GM12878 (cell line): ENCODE measurements around the gene MEGF11. TPM values are rescaled to one million over a fixed set of nuclear protein-coding genes. Genes with fewer than 3 reads are reported as not detected.

ENCODE experiments used
- ATAC-seq: fragments of 200-7000 bp; cut with Tn5 transposase; 3 replicates; pipeline ENCODE4 v1.9.1; 2020; ENCODE audit warnings: mild to moderate bottlenecking, moderate library complexity
- BruUV-seq: library from RNA; stranded (reverse); fragments of 400-500 nt; replicated peaks from 2 replicates; lab custom pipeline; 2021; lab: Mats Ljungman, UMichigan
- CTCF ChIA-PET: fragments of 300-600 bp; sonication (Branson Sonifier 250); formaldehyde crosslinking; extraction: SDS; loops from one replicate; lab custom pipeline; 2021; ENCODE audit warnings: inconsistent platforms; lab: Yijun Ruan, JAX
- POLR2A ChIA-PET: fragments of 350-600 bp; formaldehyde crosslinking; extraction: SDS; loops from one replicate; lab custom pipeline; 2021; ENCODE audit warnings: inconsistent platforms; lab: Charles Lee
- RAD21 ChIA-PET: fragments of 300-600 bp; sonication (Branson Sonifier 250); formaldehyde crosslinking; loops from one replicate; lab custom pipeline; 2023; ENCODE audit warnings: antibody characterized with exemption; ENCODE audit not compliant: unreplicated experiment; lab: Charles Lee
- SMC1A ChIA-PET: fragments of 300-600 bp; sonication (Branson Sonifier 250); formaldehyde crosslinking; loops from one replicate; lab custom pipeline; 2023; ENCODE audit not compliant: unreplicated experiment, uncharacterized antibody; lab: Charles Lee
- DNase-seq: peaks from one replicate; pipeline ENCODE4 v3.0.0-alpha.2; 2011; ENCODE audit warnings: low read depth, low spot score
- FAIRE-seq: peaks from 3 replicates; lab custom pipeline; 2011; peaks lifted over from hg19 to GRCh38; lab: Jason Lieb, UNC
- H2AFZ ChIP-seq: 2 replicates; pipeline ENCODE4 v1.6.0; 2011; ENCODE audit warnings: low read depth, low read length, control low read depth; ENCODE audit not compliant: control insufficient read depth
- H3K27ac ChIP-seq: 2 replicates; pipeline ENCODE4 v1.5.1; 2011; ENCODE audit warnings: control low read depth; ENCODE audit not compliant: control insufficient read depth, insufficient read depth
- H3K27me3 ChIP-seq, 2 experiments: replicated peaks in 1 of 2; 2 replicates each; pipeline versions ENCODE4 v1.6.0 to v1.6.1; 2011; ENCODE audit warnings: low read length in 1 of 2; ENCODE audit not compliant: control insufficient read depth in 2 of 2, insufficient read depth in 2 of 2
- H3K36me3 ChIP-seq, 2 experiments: 2 replicates each; pipeline ENCODE4 v1.5.1; 2011; ENCODE audit warnings: low read length in 1 of 2; ENCODE audit not compliant: control insufficient read depth in 2 of 2, insufficient read depth in 2 of 2
- H3K4me1 ChIP-seq: 2 replicates; pipeline ENCODE4 v1.6.1; 2011; ENCODE audit warnings: mild to moderate bottlenecking, low read length, moderate library complexity, mixed read lengths; ENCODE audit not compliant: control insufficient read depth, insufficient read depth
- H3K4me2 ChIP-seq: 2 replicates; pipeline ENCODE4 v1.6.0; 2011; ENCODE audit warnings: control low read depth; ENCODE audit not compliant: control insufficient read depth, insufficient read depth
- H3K4me3 ChIP-seq: fragments of 200-600 bp; sonication (generic); 2 replicates; pipeline ENCODE4 v1.5.1; 2016
- H3K79me2 ChIP-seq: 2 replicates; pipeline ENCODE4 v1.6.0; 2011; ENCODE audit warnings: low read length; ENCODE audit not compliant: control insufficient read depth, insufficient read depth
- H3K9ac ChIP-seq: 2 replicates; pipeline ENCODE4 v1.8.0; 2011; ENCODE audit warnings: low read length, control low read depth, mixed read lengths; ENCODE audit not compliant: control insufficient read depth, insufficient read depth
- H3K9me3 ChIP-seq: replicated peaks from 3 replicates; pipeline ENCODE4 v1.5.1; 2011; ENCODE audit warnings: mild to moderate bottlenecking, low read length; ENCODE audit not compliant: control insufficient read depth, insufficient read depth
- H4K20me1 ChIP-seq: 2 replicates; pipeline ENCODE4 v1.6.0; 2011; ENCODE audit not compliant: control insufficient read depth, insufficient read depth
- ASH2L ChIP-seq: fragments of 300-600, 200-600 bp; sonication (generic); IDR thresholded peaks from 2 replicates; pipeline ENCODE4 v1.6.1; 2017; ENCODE audit warnings: low read depth, mild to moderate bottlenecking, borderline replicate concordance
- EGR1 ChIP-seq, 2 experiments: IDR thresholded peaks; 1 replicate in 1 of 2; 2 replicates in 1 of 2; pipeline ENCODE4 v1.6.1; 2011 to 2012; ENCODE audit warnings: low read depth in 2 of 2, low read length in 2 of 2, borderline replicate concordance in 1 of 2, mild to moderate bottlenecking in 1 of 2, moderate library complexity in 1 of 2
- FOXM1 ChIP-seq: IDR thresholded peaks from 2 replicates; pipeline ENCODE4 v1.6.1; 2012; ENCODE audit warnings: low read depth, mild to moderate bottlenecking, inconsistent platforms, low read length, moderate library complexity
- HCFC1 ChIP-seq: fragments of 150-350 bp; IDR thresholded peaks from 2 replicates; pipeline ENCODE4 v1.6.1; 2014; ENCODE audit warnings: low read length
- KDM1A ChIP-seq: fragments of 200-600 bp; sonication (generic); IDR thresholded peaks from 2 replicates; pipeline ENCODE4 v1.6.1; 2016; ENCODE audit warnings: borderline replicate concordance
- MEF2A ChIP-seq: IDR thresholded peaks from 2 replicates; pipeline ENCODE4 v1.6.1; 2011; ENCODE audit warnings: low read depth, mild to moderate bottlenecking, low read length, moderate library complexity; ENCODE audit not compliant: insufficient read depth
- NBN ChIP-seq: fragments of 450-650 bp; IDR thresholded peaks from 2 replicates; pipeline ENCODE4 v1.6.1; 2016
- NFIC ChIP-seq: IDR thresholded peaks from 2 replicates; pipeline ENCODE4 v1.6.1; 2012; ENCODE audit warnings: low read depth, mild to moderate bottlenecking, inconsistent platforms, low read length, moderate library complexity
- SIX5 ChIP-seq: IDR thresholded peaks from 2 replicates; pipeline ENCODE4 v1.6.1; 2011; ENCODE audit warnings: mild to moderate bottlenecking, low read depth, low read length, moderate library complexity; ENCODE audit not compliant: severe bottlenecking
- SREBF2 ChIP-seq: IDR thresholded peaks from 2 replicates; pipeline ENCODE4 v1.6.1; 2012; ENCODE audit warnings: mild to moderate bottlenecking, low read length
- ZNF384 ChIP-seq: IDR thresholded peaks from 2 replicates; pipeline ENCODE4 v1.6.1; 2012; ENCODE audit warnings: low read depth, mild to moderate bottlenecking, low read length, improper control_type of control experiment, borderline replicate concordance
- WGBS: methylation state at CpG from one replicate; pipeline ENCODE4 v1.1.6; 2016; ENCODE audit warnings: low lambda C conversion rate; ENCODE audit not compliant: insufficient replicate concordance, insufficient coverage; ENCODE audit errors: missing lambda C conversion rate; 5-methylcytosine and 5-hydroxymethylcytosine counted together
- in situ Hi-C: fragments of 300-500 bp; cut with MboI; formaldehyde crosslinking; loops from 9 replicates; pipeline ENCODE4 v1.14.3; 2018; ENCODE audit warnings: mixed read lengths
- intact Hi-C: fragments of 100-400 bp; cut with micrococcal nuclease; formaldehyde crosslinking; loops from one replicate; pipeline ENCODE4 v1.14.2; 2022; ENCODE audit not compliant: unreplicated experiment
- polyA plus RNA-seq, 11 experiments: library from polyadenylated mRNA; depleted of rRNA in 4 of 11; unstranded in 6 of 11; stranded (reverse) in 5 of 11; fragments of >200 nt; fragmentation: Nextera tagmentation in 4 of 11; fragmentation: Illumina TruSeq in 1 of 11; extraction: Ambion mirVana in 4 of 11; extraction: Trizol in 1 of 11; gene quantifications; 1 replicate in 1 of 11; 2 replicates in 10 of 11; pipeline versions ENCODE4 v1.2.1 to v1.2.3, GENCODE V29; 2011 to 2016; ENCODE audit warnings: inconsistent platforms in 2 of 11, missing spikeins in 2 of 11, low read depth in 1 of 11
- total RNA-seq, 4 experiments: library from RNA; depleted of rRNA in 3 of 4; stranded (reverse); fragments of >200 nt in 3 of 4; fragmentation: Illumina TruSeq in 1 of 4; extraction: Trizol in 1 of 4; gene quantifications; 2 replicates each; pipeline versions ENCODE4 v1.2.1 to v1.2.3, GENCODE V29; 2013 to 2021
- TF ChIP-seq, protein P1 (sequence below): fragments of 450-650 bp; IDR thresholded peaks from 2 replicates; pipeline ENCODE4 v1.6.1; 2017; ENCODE audit warnings: mild to moderate bottlenecking, moderate library complexity
- TF ChIP-seq, protein P2 (sequence below): IDR thresholded peaks from 2 replicates; pipeline ENCODE4 v1.6.1; 2012; ENCODE audit warnings: low read depth, low read length, improper control_type of control experiment
- TF ChIP-seq, protein P3 (sequence below): IDR thresholded peaks from 2 replicates; pipeline ENCODE4 v1.6.1; 2011; ENCODE audit warnings: mild to moderate bottlenecking, low read depth, low read length, moderate library complexity; ENCODE audit not compliant: insufficient replicate concordance

The MEGF11 gene
- total and polyA plus RNA-seq, 10 of the 15 experiments (the other 5 are each of a cell fraction or from before 2014, with no cell fraction given), result 0.03 to 1.7 (median 0.49) TPM

DNA sequence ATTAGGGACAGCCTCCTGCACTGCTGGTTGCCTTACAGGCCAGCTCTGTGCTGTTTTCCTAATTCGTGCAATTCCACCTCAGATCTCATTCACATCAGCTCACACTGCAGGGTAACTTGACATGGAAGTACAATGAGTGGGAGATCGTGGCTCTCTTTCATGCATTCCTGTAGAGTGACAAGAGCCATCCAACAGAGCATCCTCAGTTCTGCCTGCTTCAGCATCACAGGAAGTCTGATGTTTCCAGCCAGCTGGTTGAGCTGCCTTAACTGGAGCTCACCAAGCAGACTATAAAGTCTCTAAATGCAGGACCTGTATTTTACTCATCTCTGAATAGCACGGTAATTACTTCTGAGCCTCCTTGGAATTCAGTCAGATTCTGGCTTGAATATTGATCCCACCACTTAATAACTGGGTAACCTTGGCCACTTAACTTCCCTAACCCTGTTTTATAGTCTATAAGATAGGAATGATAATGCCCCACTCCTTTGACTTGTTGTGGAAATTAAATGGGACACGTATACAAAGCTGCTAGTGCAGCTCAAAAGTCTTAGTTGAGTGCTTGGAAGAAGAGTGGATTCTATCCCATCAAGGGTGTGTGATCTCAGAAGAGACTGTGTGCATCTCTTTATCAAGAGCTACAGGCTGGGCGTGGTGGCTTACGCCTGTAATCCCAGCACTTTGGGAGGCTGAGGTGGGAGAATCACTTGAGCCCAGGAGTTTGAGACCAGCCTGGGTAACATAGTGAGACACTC, 38.4 kb upstream of the MEGF11 start:
- intact Hi-C loops (loop anchor here (5.0 kb wide), 1 partner anchor 205 kb away; the partner anchor contains the start of gene SNAPC5), in situ Hi-C loops (no loop called here)
- BruUV-seq, result no TSS peak
- H3K9me3 ChIP-seq, result no peaks in the 10 kb centered on the region
- no peaks in the 10 kb centered on the region for H4K20me1 ChIP-seq
- ATAC-seq (no peak), DNase-seq (no peak), FAIRE-seq (no peak)
- H3K4me1 ChIP-seq, result peaks cover 3% of the 10 kb centered on the region; the same call in 1 of the 2 replicates
- ChIA-PET POLR2A (interaction anchor here (1.3 kb wide), 1 partner anchor 423 kb away, joined by 4 read pairs; the partner anchor contains the start of gene RAB11A), CTCF (interaction anchor here (0.8 to 9.7 kb wide), 7 partner anchors 9 to 672 kb away, joined by 3 to 103 read pairs (median 7); partner anchors contain the start of genes MAP2K1 and SNAPC5), RAD21 (interaction anchor here (1.0 to 1.5 kb wide), 2 partner anchors 95 to 206 kb away, joined by 3 to 7 read pairs; partner anchors contain the start of genes MAP2K1 and SNAPC5), SMC1A (interaction anchor here (0.6 to 2.8 kb wide), 8 partner anchors 10 to 1757 kb away, joined by 3 to 10 read pairs (median 4); partner anchors contain the start of genes RAB11A and SNAPC5)
- no peak overlapping the region for H3K9ac ChIP-seq
- H3K4me2 ChIP-seq, result peak overlapping the region; percentile 74
- H3K36me3 ChIP-seq, result no peaks in the 10 kb centered on the region
- H3K79me2 ChIP-seq, result peaks cover 28% of the 10 kb centered on the region
- no peaks in the 10 kb centered on the region for H3K27me3 ChIP-seq
- H3K4me3 ChIP-seq, result 0 out of 2 replicates have a peak overlapping the region, but pooled peaks have one; percentile 71
- no peak overlapping the region for H3K27ac ChIP-seq
- 94% methylated on average over 6 of the region's 6 CpGs for WGBS
- H2AFZ ChIP-seq, result no peak overlapping the region
- no peak for TF ChIP-seq KDM1A
- no peak for TF ChIP-seq EGR1 (IDR thresholded peaks at IDR 0.05; ENCODE audit: borderline replicate concordance in 1 of 2, low read depth in 2 of 2, low read length in 2 of 2)
- TF ChIP-seq HCFC1, result no peak
- no peak for TF ChIP-seq NFIC
- TF ChIP-seq, protein P1, sequence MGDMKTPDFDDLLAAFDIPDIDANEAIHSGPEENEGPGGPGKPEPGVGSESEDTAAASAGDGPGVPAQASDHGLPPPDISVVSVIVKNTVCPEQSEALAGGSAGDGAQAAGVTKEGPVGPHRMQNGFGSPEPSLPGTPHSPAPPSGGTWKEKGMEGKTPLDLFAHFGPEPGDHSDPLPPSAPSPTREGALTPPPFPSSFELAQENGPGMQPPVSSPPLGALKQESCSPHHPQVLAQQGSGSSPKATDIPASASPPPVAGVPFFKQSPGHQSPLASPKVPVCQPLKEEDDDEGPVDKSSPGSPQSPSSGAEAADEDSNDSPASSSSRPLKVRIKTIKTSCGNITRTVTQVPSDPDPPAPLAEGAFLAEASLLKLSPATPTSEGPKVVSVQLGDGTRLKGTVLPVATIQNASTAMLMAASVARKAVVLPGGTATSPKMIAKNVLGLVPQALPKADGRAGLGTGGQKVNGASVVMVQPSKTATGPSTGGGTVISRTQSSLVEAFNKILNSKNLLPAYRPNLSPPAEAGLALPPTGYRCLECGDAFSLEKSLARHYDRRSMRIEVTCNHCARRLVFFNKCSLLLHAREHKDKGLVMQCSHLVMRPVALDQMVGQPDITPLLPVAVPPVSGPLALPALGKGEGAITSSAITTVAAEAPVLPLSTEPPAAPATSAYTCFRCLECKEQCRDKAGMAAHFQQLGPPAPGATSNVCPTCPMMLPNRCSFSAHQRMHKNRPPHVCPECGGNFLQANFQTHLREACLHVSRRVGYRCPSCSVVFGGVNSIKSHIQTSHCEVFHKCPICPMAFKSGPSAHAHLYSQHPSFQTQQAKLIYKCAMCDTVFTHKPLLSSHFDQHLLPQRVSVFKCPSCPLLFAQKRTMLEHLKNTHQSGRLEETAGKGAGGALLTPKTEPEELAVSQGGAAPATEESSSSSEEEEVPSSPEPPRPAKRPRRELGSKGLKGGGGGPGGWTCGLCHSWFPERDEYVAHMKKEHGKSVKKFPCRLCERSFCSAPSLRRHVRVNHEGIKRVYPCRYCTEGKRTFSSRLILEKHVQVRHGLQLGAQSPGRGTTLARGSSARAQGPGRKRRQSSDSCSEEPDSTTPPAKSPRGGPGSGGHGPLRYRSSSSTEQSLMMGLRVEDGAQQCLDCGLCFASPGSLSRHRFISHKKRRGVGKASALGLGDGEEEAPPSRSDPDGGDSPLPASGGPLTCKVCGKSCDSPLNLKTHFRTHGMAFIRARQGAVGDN, result no peak
- TF ChIP-seq SIX5, result no peak
- TF ChIP-seq, protein P2, sequence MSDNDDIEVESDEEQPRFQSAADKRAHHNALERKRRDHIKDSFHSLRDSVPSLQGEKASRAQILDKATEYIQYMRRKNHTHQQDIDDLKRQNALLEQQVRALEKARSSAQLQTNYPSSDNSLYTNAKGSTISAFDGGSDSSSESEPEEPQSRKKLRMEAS, result no peak
- TF ChIP-seq ASH2L, result no peak
- no peak for TF ChIP-seq FOXM1
- TF ChIP-seq, protein P3, sequence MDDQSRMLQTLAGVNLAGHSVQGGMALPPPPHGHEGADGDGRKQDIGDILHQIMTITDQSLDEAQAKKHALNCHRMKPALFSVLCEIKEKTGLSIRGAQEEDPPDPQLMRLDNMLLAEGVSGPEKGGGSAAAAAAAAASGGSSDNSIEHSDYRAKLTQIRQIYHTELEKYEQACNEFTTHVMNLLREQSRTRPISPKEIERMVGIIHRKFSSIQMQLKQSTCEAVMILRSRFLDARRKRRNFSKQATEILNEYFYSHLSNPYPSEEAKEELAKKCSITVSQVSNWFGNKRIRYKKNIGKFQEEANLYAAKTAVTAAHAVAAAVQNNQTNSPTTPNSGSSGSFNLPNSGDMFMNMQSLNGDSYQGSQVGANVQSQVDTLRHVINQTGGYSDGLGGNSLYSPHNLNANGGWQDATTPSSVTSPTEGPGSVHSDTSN, result no peak
- TF ChIP-seq ZNF384, result no peak
- no peak for TF ChIP-seq MEF2A
- no peak for TF ChIP-seq NBN
- no peak for TF ChIP-seq SREBF2
